Loucy (cell line): Measurements from ENCODE around the gene TBC1D1.

Source experiments
- H2AFZ ChIP-seq: fragments of 200-600 bp; sonication (generic); 2 replicates; pipeline ENCODE4 v1.6.0; 2016; ENCODE audit warnings: antibody characterized with exemption, mild to moderate bottlenecking, low read length, moderate library complexity
- H3F3A ChIP-seq: fragments of 200-600 bp; 2 replicates; pipeline ENCODE4 v1.6.0; 2016; ENCODE audit warnings: antibody characterized with exemption, low read depth, mild to moderate bottlenecking
- H3K27me3 ChIP-seq: fragments of 200-600 bp; sonication (generic); 2 replicates; pipeline ENCODE4 v1.6.1; 2014; ENCODE audit warnings: low read length, mild to moderate bottlenecking; ENCODE audit not compliant: insufficient read depth, poor library complexity, severe bottlenecking
- H3K36me3 ChIP-seq: fragments of 200-600 bp; sonication (generic); 2 replicates; pipeline ENCODE4 v1.6.1; 2016; ENCODE audit warnings: low read length; ENCODE audit not compliant: insufficient read depth
- H3K4me1 ChIP-seq: fragments of 200-600 bp; sonication (generic); 2 replicates; pipeline ENCODE4 v1.5.1; 2014; ENCODE audit warnings: low read length, mild to moderate bottlenecking; ENCODE audit not compliant: insufficient read depth, poor library complexity, severe bottlenecking
- H3K4me2 ChIP-seq: fragments of 200-600 bp; sonication (generic); 2 replicates; pipeline ENCODE4 v1.6.0; 2014; ENCODE audit warnings: antibody characterized with exemption, low read length, low read depth, mild to moderate bottlenecking; ENCODE audit not compliant: poor library complexity, severe bottlenecking
- H3K4me3 ChIP-seq: fragments of 200-600 bp; sonication (generic); 2 replicates; pipeline ENCODE4 v1.5.1; 2014; ENCODE audit warnings: low read length, mild to moderate bottlenecking, mixed read lengths; ENCODE audit not compliant: poor library complexity, severe bottlenecking
- H3K79me2 ChIP-seq: fragments of 200-600 bp; sonication (generic); 2 replicates; pipeline ENCODE4 v1.6.1; 2014; ENCODE audit warnings: low read length; ENCODE audit not compliant: insufficient read depth
- H3K9ac ChIP-seq: fragments of 200-600 bp; sonication (generic); 2 replicates; pipeline ENCODE4 v1.6.0; 2014; ENCODE audit warnings: mild to moderate bottlenecking, low read depth, low read length, moderate library complexity; ENCODE audit not compliant: poor library complexity, severe bottlenecking
- H3K9me2 ChIP-seq: fragments of 200-600 bp; sonication (generic); replicated peaks from 2 replicates; pipeline ENCODE4 v1.6.1; 2016; ENCODE audit warnings: low read depth, low read length, mixed read lengths
- H3K9me3 ChIP-seq: fragments of 200-600 bp; sonication (generic); 2 replicates; pipeline ENCODE4 v1.6.1; 2014; ENCODE audit warnings: mild to moderate bottlenecking, antibody characterized with exemption, low read length, low read depth; ENCODE audit not compliant: insufficient read depth
- H4K20me1 ChIP-seq: fragments of 200-600 bp; sonication (generic); 2 replicates; pipeline ENCODE4 v1.6.0; 2014; ENCODE audit warnings: antibody characterized with exemption, low read length, mild to moderate bottlenecking; ENCODE audit not compliant: insufficient read depth, poor library complexity, severe bottlenecking
- EZH2phosphoT487 ChIP-seq: fragments of 200-600 bp; IDR thresholded peaks from 2 replicates; pipeline ENCODE4 v1.6.1; 2018; ENCODE audit warnings: antibody characterized with exemption, mild to moderate bottlenecking, moderate library complexity, borderline replicate concordance
- TF ChIP-seq, protein P1 (sequence below): fragments of 200-600 bp; sonication (generic); conservative IDR thresholded peaks from 2 replicates; pipeline ENCODE4 v1.5.1; 2014; ENCODE audit warnings: mild to moderate bottlenecking, antibody characterized with exemption, low read length

TBC1D1 gene

DNA sequence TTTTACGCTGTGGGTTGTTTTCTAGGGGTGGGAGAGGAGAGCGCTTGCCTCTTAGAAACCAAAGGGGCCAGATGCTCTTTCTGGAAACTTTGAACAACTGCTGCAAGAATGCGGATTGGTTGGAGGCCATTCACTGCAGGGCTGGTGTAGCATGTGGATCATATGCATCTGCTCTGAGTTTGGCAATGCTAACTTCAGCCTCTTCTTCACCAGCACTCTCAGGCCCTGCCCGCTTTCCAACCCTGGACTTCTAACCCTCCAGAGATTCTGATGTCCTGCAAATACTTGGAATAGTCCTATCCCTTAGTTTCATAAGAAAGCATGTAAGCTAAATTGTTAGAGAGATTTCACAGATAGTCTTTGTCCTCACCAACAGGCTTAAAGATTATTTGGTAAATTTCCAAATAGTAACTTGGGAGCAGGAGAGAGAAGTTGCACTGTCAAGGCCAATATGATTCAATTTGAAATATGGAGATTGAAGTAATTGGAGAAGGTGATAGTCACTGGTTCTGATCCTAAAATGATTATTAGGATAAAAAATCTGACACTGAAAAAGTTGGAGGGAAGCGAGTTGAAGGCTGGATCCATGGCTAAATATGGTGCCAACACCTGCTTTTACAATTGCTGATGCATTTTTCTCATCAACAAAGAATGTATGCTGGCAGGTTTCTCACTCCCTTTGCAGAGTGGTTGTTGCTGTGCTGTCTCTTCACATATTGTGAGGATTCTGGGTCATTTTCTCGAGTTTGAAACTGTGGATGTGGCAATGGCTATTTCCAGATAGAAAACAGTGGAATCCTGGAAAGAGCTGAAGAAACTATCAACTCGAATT, 279.7 kb downstream of the TBC1D1 start:
- no peaks in the 10 kb centered on the region for H3K9me2 ChIP-seq
- H3F3A ChIP-seq: no peaks in the 10 kb centered on the region
- no peak overlapping the region for H2AFZ ChIP-seq
- H3K4me3 ChIP-seq: no peak overlapping the region
- no peaks in the 10 kb centered on the region for H3K79me2 ChIP-seq
- no peak overlapping the region for H3K4me2 ChIP-seq
- no peaks in the 10 kb centered on the region for H3K36me3 ChIP-seq
- no peaks in the 10 kb centered on the region for H4K20me1 ChIP-seq
- TF ChIP-seq, protein P1, sequence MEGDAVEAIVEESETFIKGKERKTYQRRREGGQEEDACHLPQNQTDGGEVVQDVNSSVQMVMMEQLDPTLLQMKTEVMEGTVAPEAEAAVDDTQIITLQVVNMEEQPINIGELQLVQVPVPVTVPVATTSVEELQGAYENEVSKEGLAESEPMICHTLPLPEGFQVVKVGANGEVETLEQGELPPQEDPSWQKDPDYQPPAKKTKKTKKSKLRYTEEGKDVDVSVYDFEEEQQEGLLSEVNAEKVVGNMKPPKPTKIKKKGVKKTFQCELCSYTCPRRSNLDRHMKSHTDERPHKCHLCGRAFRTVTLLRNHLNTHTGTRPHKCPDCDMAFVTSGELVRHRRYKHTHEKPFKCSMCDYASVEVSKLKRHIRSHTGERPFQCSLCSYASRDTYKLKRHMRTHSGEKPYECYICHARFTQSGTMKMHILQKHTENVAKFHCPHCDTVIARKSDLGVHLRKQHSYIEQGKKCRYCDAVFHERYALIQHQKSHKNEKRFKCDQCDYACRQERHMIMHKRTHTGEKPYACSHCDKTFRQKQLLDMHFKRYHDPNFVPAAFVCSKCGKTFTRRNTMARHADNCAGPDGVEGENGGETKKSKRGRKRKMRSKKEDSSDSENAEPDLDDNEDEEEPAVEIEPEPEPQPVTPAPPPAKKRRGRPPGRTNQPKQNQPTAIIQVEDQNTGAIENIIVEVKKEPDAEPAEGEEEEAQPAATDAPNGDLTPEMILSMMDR: no peak
- no peak for TF ChIP-seq EZH2phosphoT487
- H3K4me1 ChIP-seq: peaks cover 7% of the 10 kb centered on the region
- no peaks in the 10 kb centered on the region for H3K27me3 ChIP-seq
- H3K9ac ChIP-seq: no peak overlapping the region
- H3K9me3 ChIP-seq: no peaks in the 10 kb centered on the region

DNA sequence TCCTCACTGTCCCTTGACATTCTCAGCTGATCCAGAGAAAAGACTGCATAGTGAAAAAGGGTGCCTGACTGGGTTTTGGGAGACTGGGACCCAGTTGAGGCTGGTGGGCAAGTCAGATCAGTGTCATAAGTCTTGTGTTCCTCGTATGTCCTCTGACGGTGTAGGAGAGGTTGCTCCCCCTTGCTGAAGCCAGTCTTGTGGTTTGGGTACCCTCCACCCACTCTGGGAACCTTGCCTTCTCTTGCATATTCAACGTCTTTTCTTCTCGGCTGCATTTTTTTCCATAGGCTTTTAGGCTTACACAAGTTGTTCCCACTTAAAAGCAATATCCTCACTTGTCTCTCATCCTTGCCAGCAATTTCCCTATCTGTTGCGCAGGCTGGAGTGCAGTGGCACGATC, 281.2 kb downstream of the TBC1D1 start:
- H2AFZ ChIP-seq: no peak overlapping the region

DNA sequence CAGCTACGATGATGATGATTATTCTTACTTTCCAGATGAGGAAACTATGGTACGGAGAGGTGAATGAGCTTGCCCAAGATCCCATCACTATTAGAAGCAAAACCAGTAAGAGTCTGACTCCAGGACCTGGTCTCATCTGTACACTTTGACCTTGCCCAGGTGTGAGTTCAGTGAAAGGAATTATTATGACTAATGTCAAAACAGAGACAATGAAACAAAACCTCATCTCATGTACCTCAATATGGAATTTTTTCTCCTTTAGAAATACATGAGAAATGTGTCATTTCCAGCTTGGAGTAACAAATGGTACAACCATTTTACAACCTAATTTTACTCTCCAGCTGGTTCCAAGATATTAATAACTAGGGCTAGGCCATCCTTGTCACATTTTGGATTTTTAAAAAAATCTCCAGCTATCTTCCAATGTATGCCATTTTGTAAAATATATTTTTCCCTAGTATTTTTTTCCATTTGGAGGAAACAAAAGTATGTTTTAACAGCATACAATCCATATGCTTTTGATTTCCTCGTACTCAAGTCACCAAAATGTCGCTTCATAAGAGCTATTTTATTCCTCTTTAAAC, 283.1 kb downstream of the TBC1D1 start:
- TF ChIP-seq, protein P1: no peak
- no peak for TF ChIP-seq EZH2phosphoT487
- no peaks in the 10 kb centered on the region for H3K36me3 ChIP-seq
- H2AFZ ChIP-seq: no peak overlapping the region
- no peaks in the 10 kb centered on the region for H3F3A ChIP-seq
- no peaks in the 10 kb centered on the region for H3K27me3 ChIP-seq
- peaks cover 7% of the 10 kb centered on the region for H3K4me1 ChIP-seq
- H3K9ac ChIP-seq: no peak overlapping the region
- H3K9me2 ChIP-seq: no peaks in the 10 kb centered on the region
- no peaks in the 10 kb centered on the region for H3K9me3 ChIP-seq
- H3K4me2 ChIP-seq: peak overlapping the region; percentile 8
- H3K4me3 ChIP-seq: no peak overlapping the region
- no peaks in the 10 kb centered on the region for H4K20me1 ChIP-seq
- H3K79me2 ChIP-seq: no peaks in the 10 kb centered on the region

More for the DNA sequence above, 281.2 kb downstream of the TBC1D1 start:
- H3K9me3 ChIP-seq: no peaks in the 10 kb centered on the region
- no peaks in the 10 kb centered on the region for H3K9me2 ChIP-seq
- H3K4me1 ChIP-seq: peaks cover 7% of the 10 kb centered on the region
- H4K20me1 ChIP-seq: no peaks in the 10 kb centered on the region
- H3K4me2 ChIP-seq: no peak overlapping the region
- no peak overlapping the region for H3K4me3 ChIP-seq
- H3F3A ChIP-seq: no peaks in the 10 kb centered on the region
- TF ChIP-seq, protein P1: no peak
- no peak for TF ChIP-seq EZH2phosphoT487
- no peak overlapping the region for H3K9ac ChIP-seq
- no peaks in the 10 kb centered on the region for H3K27me3 ChIP-seq
- no peaks in the 10 kb centered on the region for H3K79me2 ChIP-seq
- H3K36me3 ChIP-seq: no peaks in the 10 kb centered on the region
